Fibroblast of the aortic adventitia (primary cell): ENCODE results near the gene LENEP. TPM values are rescaled to one million over a fixed set of nuclear protein-coding genes. Genes with fewer than 3 reads are reported as not detected.

Source experiments
- DNase-seq: peaks from one replicate; pipeline ENCODE4 v3.0.0-alpha.2; 2010; ENCODE audit warnings: low read depth
- H3K4me3 ChIP-seq: 2 replicates; pipeline ENCODE4 v1.5.1; 2011; ENCODE audit warnings: low read depth, mild to moderate bottlenecking, control low read depth, low read length, moderate library complexity
- CTCF ChIP-seq: IDR thresholded peaks from 2 replicates; pipeline ENCODE4 v1.5.1; 2011; ENCODE audit warnings: mild to moderate bottlenecking, low read length, control low read depth, inconsistent platforms; ENCODE audit not compliant: insufficient read depth
- total RNA-seq: library from RNA; depleted of rRNA; stranded (reverse); fragments of >200 nt; gene quantifications from 2 replicates; pipeline ENCODE4 v1.2.3, GENCODE V29; 2012; ENCODE audit warnings: low replicate concordance

The LENEP gene
- total RNA-seq = not detected in 2 replicates

- DNase-seq = no peak
- H3K4me3 ChIP-seq = no peak within 1 kb of the TSS
Observed at GRCh38 chr1:154993572-154994268, at the start of gene LENEP. TSS of gene LENEP (plus strand) at chr1:154993586. CDS start at chr1:154993608, 22 bp downstream.

GRCh38 chr1:154943649-154944400, 49.6 kb upstream of the LENEP start:
- H3K4me3 ChIP-seq = no peak overlapping the region
- TF ChIP-seq CTCF = peak; percentile 79
- peak; percentile 30 for DNase-seq

More at GRCh38 chr1:154993572-154994268, at the start of gene LENEP:
- TF ChIP-seq CTCF = no peak

GRCh38 chr1:154944401-154945159, 48.8 kb upstream of the LENEP start:
- no peak for TF ChIP-seq CTCF
- DNase-seq = no peak
- H3K4me3 ChIP-seq = no peak overlapping the region

GRCh38 chr1:154945160-154945961, 48.0 kb upstream of the LENEP start:
- no peak overlapping the region for H3K4me3 ChIP-seq
- no peak for DNase-seq
- no peak for TF ChIP-seq CTCF

- DNase-seq = no peak
- TF ChIP-seq CTCF = no peak
- no peak overlapping the region for H3K4me3 ChIP-seq
Observed at GRCh38 chr1:154945962-154946850, 47.2 kb upstream of the LENEP start.
